ENCODE measurements around the gene COL2A1.

COL2A1 gene

GRCh38 chr12:47990351-47991105 lies 13.7 kb downstream of the COL2A1 start:
- in situ Hi-C loops (cut with HindIII; ENCODE audit: low pct_unique_long_range_greater_than_20kb, low sequenced_read_pairs) = no loop called here
- no peak for TF ChIP-seq JUND (IDR thresholded peaks at IDR 0.05; ENCODE audit: low read depth)
- DNase-seq (ENCODE audit: low read depth in 1 of 2, low spot score in 1 of 2) = no peak

GRCh38 chr12:47989666-47990065 lies 14.6 kb downstream of the COL2A1 start:
- TF ChIP-seq JUND (IDR thresholded peaks at IDR 0.05; ENCODE audit: low read depth) = no peak
- DNase-seq (ENCODE audit: low read depth in 1 of 2, low spot score in 1 of 2) = no peak
- in situ Hi-C loops (cut with HindIII; ENCODE audit: low pct_unique_long_range_greater_than_20kb, low sequenced_read_pairs) = no loop called here

GRCh38 chr12:47989023-47989417 lies 15.3 kb downstream of the COL2A1 start:
- no peak for TF ChIP-seq JUND (IDR thresholded peaks at IDR 0.05; ENCODE audit: low read depth)
- in situ Hi-C loops (cut with HindIII; ENCODE audit: low pct_unique_long_range_greater_than_20kb, low sequenced_read_pairs) = no loop called here
- no peak for DNase-seq (ENCODE audit: low read depth in 1 of 2, low spot score in 1 of 2)

- TF ChIP-seq JUND (IDR thresholded peaks at IDR 0.05; ENCODE audit: low read depth) = no peak
- in situ Hi-C loops (cut with HindIII; ENCODE audit: low pct_unique_long_range_greater_than_20kb, low sequenced_read_pairs) = no loop called here
- no peak for DNase-seq (ENCODE audit: low read depth in 1 of 2, low spot score in 1 of 2)
Measured at GRCh38 chr12:47988073-47989022, 15.9 kb downstream of the COL2A1 start.

- in situ Hi-C loops (cut with HindIII; ENCODE audit: low pct_unique_long_range_greater_than_20kb, low sequenced_read_pairs) = no loop called here
- DNase-seq (ENCODE audit: low read depth in 1 of 2, low spot score in 1 of 2) = no peak
Measured at GRCh38 chr12:47987411-47988072, 16.7 kb downstream of the COL2A1 start.

GRCh38 chr12:47986832-47987231 lies 17.4 kb downstream of the COL2A1 start:
- in situ Hi-C loops (cut with HindIII; ENCODE audit: low pct_unique_long_range_greater_than_20kb, low sequenced_read_pairs) = no loop called here
- TF ChIP-seq JUND (IDR thresholded peaks at IDR 0.05; ENCODE audit: low read depth) = no peak
- no peak for DNase-seq (ENCODE audit: low read depth in 1 of 2, low spot score in 1 of 2)

More at GRCh38 chr12:47987411-47988072, 16.7 kb downstream of the COL2A1 start:
- TF ChIP-seq JUND (IDR thresholded peaks at IDR 0.05; ENCODE audit: low read depth) = no peak

- in situ Hi-C loops (cut with HindIII; ENCODE audit: low pct_unique_long_range_greater_than_20kb, low sequenced_read_pairs) = no loop called here
- no peak for DNase-seq (ENCODE audit: low read depth in 1 of 2, low spot score in 1 of 2)
- no peak for TF ChIP-seq JUND (IDR thresholded peaks at IDR 0.05; ENCODE audit: low read depth)
Measured at GRCh38 chr12:47986291-47986660, 18.0 kb downstream of the COL2A1 start.

- in situ Hi-C loops (cut with HindIII; ENCODE audit: low pct_unique_long_range_greater_than_20kb, low sequenced_read_pairs) = no loop called here
- no peak for DNase-seq (ENCODE audit: low read depth in 1 of 2, low spot score in 1 of 2)
- TF ChIP-seq JUND (IDR thresholded peaks at IDR 0.05; ENCODE audit: low read depth) = no peak
Measured at GRCh38 chr12:47985596-47986290, 18.5 kb downstream of the COL2A1 start.

- no peak for DNase-seq (ENCODE audit: low read depth in 1 of 2, low spot score in 1 of 2)
- no peak for TF ChIP-seq JUND (IDR thresholded peaks at IDR 0.05; ENCODE audit: low read depth)
- in situ Hi-C loops (cut with HindIII; ENCODE audit: low pct_unique_long_range_greater_than_20kb, low sequenced_read_pairs) = no loop called here
Measured at GRCh38 chr12:47984331-47984801, 19.9 kb downstream of the COL2A1 start.

GRCh38 chr12:47983541-47984115 lies 20.6 kb downstream of the COL2A1 start:
- in situ Hi-C loops (cut with HindIII; ENCODE audit: low pct_unique_long_range_greater_than_20kb, low sequenced_read_pairs) = no loop called here
- no peak for TF ChIP-seq JUND (IDR thresholded peaks at IDR 0.05; ENCODE audit: low read depth)
- no peak for DNase-seq (ENCODE audit: low read depth in 1 of 2, low spot score in 1 of 2)

GRCh38 chr12:47982770-47983169 lies 21.5 kb downstream of the COL2A1 start:
- DNase-seq (ENCODE audit: low read depth in 1 of 2, low spot score in 1 of 2) = no peak
- TF ChIP-seq JUND (IDR thresholded peaks at IDR 0.05; ENCODE audit: low read depth) = no peak
- in situ Hi-C loops (cut with HindIII; ENCODE audit: low pct_unique_long_range_greater_than_20kb, low sequenced_read_pairs) = no loop called here

GRCh38 chr12:47982311-47982710 lies 22.0 kb downstream of the COL2A1 start:
- TF ChIP-seq JUND (IDR thresholded peaks at IDR 0.05; ENCODE audit: low read depth) = no peak
- in situ Hi-C loops (cut with HindIII; ENCODE audit: low pct_unique_long_range_greater_than_20kb, low sequenced_read_pairs) = no loop called here

More at GRCh38 chr12:47982311-47982710, 22.0 kb downstream of the COL2A1 start:
- DNase-seq (ENCODE audit: low read depth in 1 of 2, low spot score in 1 of 2) = no peak

All from T47D (cell line).